ENCODE results near the gene ALOX12B.

DNA sequence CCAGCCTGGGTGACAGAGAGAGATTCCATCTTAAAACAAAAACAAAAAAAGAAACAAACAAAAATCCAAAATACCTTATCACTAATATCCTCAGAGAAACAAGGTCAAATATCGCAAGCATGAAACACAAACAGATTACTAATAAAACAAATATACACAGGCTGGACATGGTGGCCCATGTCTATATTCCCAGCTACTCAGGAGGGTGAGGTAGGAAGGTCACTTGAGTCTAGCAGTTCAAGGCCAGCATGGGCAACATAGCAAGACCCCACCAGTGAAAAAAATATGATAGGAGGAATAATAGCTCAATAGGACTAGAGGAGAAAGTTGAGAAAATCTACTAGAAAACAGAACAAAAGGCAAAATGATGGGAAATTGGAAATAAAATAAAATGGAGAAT, 55.6 kb downstream of the ALOX12B start:
- TF ChIP-seq, protein P1, sequence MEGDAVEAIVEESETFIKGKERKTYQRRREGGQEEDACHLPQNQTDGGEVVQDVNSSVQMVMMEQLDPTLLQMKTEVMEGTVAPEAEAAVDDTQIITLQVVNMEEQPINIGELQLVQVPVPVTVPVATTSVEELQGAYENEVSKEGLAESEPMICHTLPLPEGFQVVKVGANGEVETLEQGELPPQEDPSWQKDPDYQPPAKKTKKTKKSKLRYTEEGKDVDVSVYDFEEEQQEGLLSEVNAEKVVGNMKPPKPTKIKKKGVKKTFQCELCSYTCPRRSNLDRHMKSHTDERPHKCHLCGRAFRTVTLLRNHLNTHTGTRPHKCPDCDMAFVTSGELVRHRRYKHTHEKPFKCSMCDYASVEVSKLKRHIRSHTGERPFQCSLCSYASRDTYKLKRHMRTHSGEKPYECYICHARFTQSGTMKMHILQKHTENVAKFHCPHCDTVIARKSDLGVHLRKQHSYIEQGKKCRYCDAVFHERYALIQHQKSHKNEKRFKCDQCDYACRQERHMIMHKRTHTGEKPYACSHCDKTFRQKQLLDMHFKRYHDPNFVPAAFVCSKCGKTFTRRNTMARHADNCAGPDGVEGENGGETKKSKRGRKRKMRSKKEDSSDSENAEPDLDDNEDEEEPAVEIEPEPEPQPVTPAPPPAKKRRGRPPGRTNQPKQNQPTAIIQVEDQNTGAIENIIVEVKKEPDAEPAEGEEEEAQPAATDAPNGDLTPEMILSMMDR (IDR thresholded peaks at IDR 0.05; ENCODE audit: low read length) = no peak
- no peak for TF ChIP-seq EZH2 (IDR thresholded peaks at IDR 0.05; ENCODE audit: borderline replicate concordance, low read length)

Measured in OCI-LY1 (cell line).